Measurements from ENCODE around the gene GPER1.
"Not testable (repeated sequence)": the region's sequence is repeated elsewhere in the genome, so short reads cannot be mapped to it uniquely, and the experiment has no call there.

Gene GPER1

GRCh38 chr7:1120791-1121190, 32.9 kb downstream of the GPER1 start:
- no peak for DNase-seq (ENCODE audit: low read depth)

- DNase-seq (ENCODE audit: low read depth) = no peak
Measured at GRCh38 chr7:1121476-1121875, 33.6 kb downstream of the GPER1 start.

- DNase-seq (ENCODE audit: low read depth) = no peak
Measured at GRCh38 chr7:1121886-1122831, 34.2 kb downstream of the GPER1 start.

- no peak for DNase-seq (ENCODE audit: low read depth)
Measured at GRCh38 chr7:1122832-1123501, 35.1 kb downstream of the GPER1 start.

GRCh38 chr7:1123715-1124114, 35.8 kb downstream of the GPER1 start:
- no peak for DNase-seq (ENCODE audit: low read depth)

- no peak for DNase-seq (ENCODE audit: low read depth)
Measured at GRCh38 chr7:1124164-1124563, 36.3 kb downstream of the GPER1 start.

GRCh38 chr7:1124816-1125602, 37.1 kb downstream of the GPER1 start:
- DNase-seq (ENCODE audit: low read depth) = no peak

GRCh38 chr7:1125603-1125969, 37.7 kb downstream of the GPER1 start:
- no peak for DNase-seq (ENCODE audit: low read depth)

- no peak for DNase-seq (ENCODE audit: low read depth)
Measured at GRCh38 chr7:1127001-1127400, 39.1 kb downstream of the GPER1 start.

GRCh38 chr7:1129431-1129830, 41.5 kb downstream of the GPER1 start:
- no peak for DNase-seq (ENCODE audit: low read depth)

- DNase-seq (ENCODE audit: low read depth) = no peak
Measured at GRCh38 chr7:1130021-1130990, 42.4 kb downstream of the GPER1 start.

- DNase-seq (ENCODE audit: low read depth) = no peak
Measured at GRCh38 chr7:1131471-1132265, 43.8 kb downstream of the GPER1 start.

GRCh38 chr7:1134951-1135350, 47.0 kb downstream of the GPER1 start:
- DNase-seq (ENCODE audit: low read depth) = no peak

GRCh38 chr7:1136841-1137516, 49.1 kb downstream of the GPER1 start:
- DNase-seq (ENCODE audit: low read depth) = no peak

- DNase-seq (ENCODE audit: low read depth) = no peak
Measured at GRCh38 chr7:1137517-1138167, 49.7 kb downstream of the GPER1 start.

GRCh38 chr7:1140476-1141104, 52.7 kb downstream of the GPER1 start:
- no peak for DNase-seq (ENCODE audit: low read depth)

GRCh38 chr7:1141651-1142050, 53.7 kb downstream of the GPER1 start:
- no peak for DNase-seq (ENCODE audit: low read depth)

GRCh38 chr7:1142051-1142635, 54.2 kb downstream of the GPER1 start:
- DNase-seq (ENCODE audit: low read depth) = no peak

GRCh38 chr7:1143031-1143430, 55.1 kb downstream of the GPER1 start:
- not testable (repeated sequence) for DNase-seq (ENCODE audit: low read depth)

Data from stimulated activated CD8-positive, alpha-beta memory T cell treated with anti-CD3 and anti-CD28 coated beads, Interleukin-15, amount 100 ng/mL, for 24 hours (primary cell).